GM12878 (cell line): ENCODE results near the gene SPAG9. TPM values are rescaled to one million over a fixed set of nuclear protein-coding genes. Genes with fewer than 3 reads are reported as not detected.

Experiments
- ATAC-seq: fragments of 200-7000 bp; cut with Tn5 transposase; 3 replicates; pipeline ENCODE4 v1.9.1; 2020; ENCODE audit warnings: mild to moderate bottlenecking, moderate library complexity
- BruUV-seq: library from RNA; stranded (reverse); fragments of 400-500 nt; replicated peaks from 2 replicates; lab custom pipeline; 2021; lab: Mats Ljungman, UMichigan
- CTCF ChIA-PET: fragments of 300-600 bp; sonication (Branson Sonifier 250); formaldehyde crosslinking; extraction: SDS; loops from one replicate; lab custom pipeline; 2021; ENCODE audit warnings: inconsistent platforms; lab: Yijun Ruan, JAX
- POLR2A ChIA-PET: fragments of 350-600 bp; formaldehyde crosslinking; extraction: SDS; loops from one replicate; lab custom pipeline; 2021; ENCODE audit warnings: inconsistent platforms; lab: Charles Lee
- RAD21 ChIA-PET: fragments of 300-600 bp; sonication (Branson Sonifier 250); formaldehyde crosslinking; loops from one replicate; lab custom pipeline; 2023; ENCODE audit warnings: antibody characterized with exemption; ENCODE audit not compliant: unreplicated experiment; lab: Charles Lee
- SMC1A ChIA-PET: fragments of 300-600 bp; sonication (Branson Sonifier 250); formaldehyde crosslinking; loops from one replicate; lab custom pipeline; 2023; ENCODE audit not compliant: unreplicated experiment, uncharacterized antibody; lab: Charles Lee
- DNase-seq: peaks from one replicate; pipeline ENCODE4 v3.0.0-alpha.2; 2011; ENCODE audit warnings: low read depth, low spot score
- FAIRE-seq: peaks from 3 replicates; lab custom pipeline; 2011; peaks lifted over from hg19 to GRCh38; lab: Jason Lieb, UNC
- H2AFZ ChIP-seq: 2 replicates; pipeline ENCODE4 v1.6.0; 2011; ENCODE audit warnings: low read depth, low read length, control low read depth; ENCODE audit not compliant: control insufficient read depth
- H3K27ac ChIP-seq: 2 replicates; pipeline ENCODE4 v1.5.1; 2011; ENCODE audit warnings: control low read depth; ENCODE audit not compliant: control insufficient read depth, insufficient read depth
- H3K27me3 ChIP-seq, 2 experiments: replicated peaks in 1 of 2; 2 replicates each; pipeline versions ENCODE4 v1.6.0 to v1.6.1; 2011; ENCODE audit warnings: low read length in 1 of 2; ENCODE audit not compliant: control insufficient read depth in 2 of 2, insufficient read depth in 2 of 2
- H3K36me3 ChIP-seq, 2 experiments: 2 replicates each; pipeline ENCODE4 v1.5.1; 2011; ENCODE audit warnings: low read length in 1 of 2; ENCODE audit not compliant: control insufficient read depth in 2 of 2, insufficient read depth in 2 of 2
- H3K4me1 ChIP-seq: 2 replicates; pipeline ENCODE4 v1.6.1; 2011; ENCODE audit warnings: mild to moderate bottlenecking, low read length, moderate library complexity, mixed read lengths; ENCODE audit not compliant: control insufficient read depth, insufficient read depth
- H3K4me2 ChIP-seq: 2 replicates; pipeline ENCODE4 v1.6.0; 2011; ENCODE audit warnings: control low read depth; ENCODE audit not compliant: control insufficient read depth, insufficient read depth
- H3K4me3 ChIP-seq: fragments of 200-600 bp; sonication (generic); 2 replicates; pipeline ENCODE4 v1.5.1; 2016
- H3K79me2 ChIP-seq: 2 replicates; pipeline ENCODE4 v1.6.0; 2011; ENCODE audit warnings: low read length; ENCODE audit not compliant: control insufficient read depth, insufficient read depth
- H3K9ac ChIP-seq: 2 replicates; pipeline ENCODE4 v1.8.0; 2011; ENCODE audit warnings: low read length, control low read depth, mixed read lengths; ENCODE audit not compliant: control insufficient read depth, insufficient read depth
- H3K9me3 ChIP-seq: replicated peaks from 3 replicates; pipeline ENCODE4 v1.5.1; 2011; ENCODE audit warnings: mild to moderate bottlenecking, low read length; ENCODE audit not compliant: control insufficient read depth, insufficient read depth
- H4K20me1 ChIP-seq: 2 replicates; pipeline ENCODE4 v1.6.0; 2011; ENCODE audit not compliant: control insufficient read depth, insufficient read depth
- CBX3 ChIP-seq: fragments of 200-600 bp; sonication (generic); IDR thresholded peaks from 2 replicates; pipeline ENCODE4 v1.6.1; 2016; ENCODE audit warnings: low read depth, borderline replicate concordance
- DPF2 ChIP-seq: fragments of 450-650 bp; IDR thresholded peaks from 2 replicates; pipeline ENCODE4 v1.6.1; 2017; ENCODE audit warnings: mild to moderate bottlenecking
- NFIC ChIP-seq: IDR thresholded peaks from 2 replicates; pipeline ENCODE4 v1.6.1; 2012; ENCODE audit warnings: low read depth, mild to moderate bottlenecking, inconsistent platforms, low read length, moderate library complexity
- NRF1 ChIP-seq: conservative IDR thresholded peaks from 2 replicates; pipeline ENCODE4 v1.6.1; 2011; ENCODE audit warnings: mild to moderate bottlenecking, low read depth, low read length, improper control_type of control experiment
- PML ChIP-seq: IDR thresholded peaks from 2 replicates; pipeline ENCODE4 v1.6.1; 2012; ENCODE audit warnings: low read length, inconsistent platforms
- WGBS: methylation state at CpG from one replicate; pipeline ENCODE4 v1.1.6; 2016; ENCODE audit warnings: low lambda C conversion rate; ENCODE audit not compliant: insufficient replicate concordance, insufficient coverage; ENCODE audit errors: missing lambda C conversion rate; 5-methylcytosine and 5-hydroxymethylcytosine counted together
- in situ Hi-C: fragments of 300-500 bp; cut with MboI; formaldehyde crosslinking; loops from 9 replicates; pipeline ENCODE4 v1.14.3; 2018; ENCODE audit warnings: mixed read lengths
- intact Hi-C: fragments of 100-400 bp; cut with micrococcal nuclease; formaldehyde crosslinking; loops from one replicate; pipeline ENCODE4 v1.14.2; 2022; ENCODE audit not compliant: unreplicated experiment
- polyA plus RNA-seq, 11 experiments: library from polyadenylated mRNA; depleted of rRNA in 4 of 11; unstranded in 6 of 11; stranded (reverse) in 5 of 11; fragments of >200 nt; fragmentation: Nextera tagmentation in 4 of 11; fragmentation: Illumina TruSeq in 1 of 11; extraction: Ambion mirVana in 4 of 11; extraction: Trizol in 1 of 11; gene quantifications; 1 replicate in 1 of 11; 2 replicates in 10 of 11; pipeline versions ENCODE4 v1.2.1 to v1.2.3, GENCODE V29; 2011 to 2016; ENCODE audit warnings: inconsistent platforms in 2 of 11, missing spikeins in 2 of 11, low read depth in 1 of 11
- total RNA-seq, 4 experiments: library from RNA; depleted of rRNA in 3 of 4; stranded (reverse); fragments of >200 nt in 3 of 4; fragmentation: Illumina TruSeq in 1 of 4; extraction: Trizol in 1 of 4; gene quantifications; 2 replicates each; pipeline versions ENCODE4 v1.2.1 to v1.2.3, GENCODE V29; 2013 to 2021
- TF ChIP-seq, protein P1 (sequence below): fragments of 450-650 bp; IDR thresholded peaks from 2 replicates; pipeline ENCODE4 v1.6.1; 2014; ENCODE audit warnings: mild to moderate bottlenecking
- TF ChIP-seq, protein P2 (sequence below): IDR thresholded peaks from 2 replicates; pipeline ENCODE4 v1.6.1; 2012; ENCODE audit warnings: low read depth, low read length, improper control_type of control experiment

The SPAG9 gene
- total and polyA plus RNA-seq, 10 of the 15 experiments (the other 5 are each of a cell fraction or from before 2014, with no cell fraction given) = 6.6 to 42.0 (median 24.9) TPM

DNA sequence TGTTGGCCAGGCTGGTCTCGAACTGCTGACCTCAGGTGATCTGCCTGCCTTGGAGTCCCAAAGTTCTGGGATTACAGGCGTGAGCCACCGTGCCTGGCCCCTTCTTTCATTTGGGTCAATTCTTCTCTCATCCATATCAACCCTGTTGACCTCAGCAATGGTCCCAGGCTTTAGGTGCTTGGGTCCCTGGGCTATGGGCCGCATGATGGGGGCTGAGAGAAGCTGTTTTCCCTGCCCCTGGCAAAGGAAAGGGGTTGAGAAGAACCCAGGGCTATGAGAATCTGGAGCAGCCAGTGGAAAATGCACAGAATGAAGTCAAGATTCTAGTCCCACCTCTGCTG lies 164.3 kb downstream of the SPAG9 start:
- H3K4me3 ChIP-seq = no peak overlapping the region
- H3K9me3 ChIP-seq = no peaks in the 10 kb centered on the region
- H3K36me3 ChIP-seq = no peaks in the 10 kb centered on the region; a peak in 1 of 4 replicates
- H3K4me2 ChIP-seq = no peak overlapping the region
- no peak overlapping the region; the same call in 1 of the 2 replicates for H2AFZ ChIP-seq
- ATAC-seq (no peak), DNase-seq (no peak), FAIRE-seq (no peak)
- BruUV-seq = no TSS peak
- H3K27me3 ChIP-seq = no peaks in the 10 kb centered on the region
- no peaks in the 10 kb centered on the region for H3K79me2 ChIP-seq
- ChIA-PET SMC1A (interaction anchor here (0.8 to 3.7 kb wide), 8 partner anchors 9 to 104 kb away, joined by 3 to 28 read pairs (median 4); partner anchors contain the start of gene TOB1), CTCF (interaction anchor here (0.9 to 12.2 kb wide), 17 partner anchors 8 to 248 kb away, joined by 3 to 309 read pairs (median 4); partner anchors contain the start of genes NME1 and TOB1), POLR2A (interaction anchor here (1.5 kb wide), 1 partner anchor 104 kb away, joined by 4 read pairs; no protein-coding TSS in a partner anchor), RAD21 (interaction anchor here (0.7 to 3.2 kb wide), 5 partner anchors 100 to 173 kb away, joined by 3 to 40 read pairs (median 4); no protein-coding TSS in a partner anchor)
- WGBS = 46% methylated on average over 4 of the region's 4 CpGs
- H3K9ac ChIP-seq = no peak overlapping the region
- H3K4me1 ChIP-seq = peaks cover 11% of the 10 kb centered on the region
- intact Hi-C loops (loop anchor here (2.0 to 10.0 kb wide), 2 partner anchors 104 to 412 kb away; partner anchors contain the start of gene SPATA20), in situ Hi-C loops (loop anchor here (10.0 kb wide), 2 partner anchors 172 to 412 kb away; partner anchors contain the start of gene SPATA20)
- H4K20me1 ChIP-seq = no peaks in the 10 kb centered on the region
- no peak overlapping the region for H3K27ac ChIP-seq
- no peak for TF ChIP-seq CBX3
- TF ChIP-seq PML = no peak
- TF ChIP-seq, protein P1, sequence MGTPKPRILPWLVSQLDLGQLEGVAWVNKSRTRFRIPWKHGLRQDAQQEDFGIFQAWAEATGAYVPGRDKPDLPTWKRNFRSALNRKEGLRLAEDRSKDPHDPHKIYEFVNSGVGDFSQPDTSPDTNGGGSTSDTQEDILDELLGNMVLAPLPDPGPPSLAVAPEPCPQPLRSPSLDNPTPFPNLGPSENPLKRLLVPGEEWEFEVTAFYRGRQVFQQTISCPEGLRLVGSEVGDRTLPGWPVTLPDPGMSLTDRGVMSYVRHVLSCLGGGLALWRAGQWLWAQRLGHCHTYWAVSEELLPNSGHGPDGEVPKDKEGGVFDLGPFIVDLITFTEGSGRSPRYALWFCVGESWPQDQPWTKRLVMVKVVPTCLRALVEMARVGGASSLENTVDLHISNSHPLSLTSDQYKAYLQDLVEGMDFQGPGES = no peak
- no peak for TF ChIP-seq DPF2
- TF ChIP-seq NRF1 = no peak
- TF ChIP-seq, protein P2, sequence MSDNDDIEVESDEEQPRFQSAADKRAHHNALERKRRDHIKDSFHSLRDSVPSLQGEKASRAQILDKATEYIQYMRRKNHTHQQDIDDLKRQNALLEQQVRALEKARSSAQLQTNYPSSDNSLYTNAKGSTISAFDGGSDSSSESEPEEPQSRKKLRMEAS = no peak
- TF ChIP-seq NFIC = no peak
- TF ChIP-seq, all 136 proteins: peak for 0
